ENCODE data around the gene PRRT3. TPM values are rescaled to one million over a fixed set of nuclear protein-coding genes. Genes with fewer than 3 reads are reported as not detected.
A peak's percentile ranks its signal among the peaks of the same experiment; 100 is the strongest.

The PRRT3 gene
- total and polyA plus RNA-seq, 2 of the 13 experiments (the other 11 are each of a cell fraction or from before 2014, with no cell fraction given) = 0.22 to 0.44 TPM

GRCh38 chr3:9947025-9947995 lies 4.9 kb downstream of the PRRT3 start (continued):
- TF ChIP-seq ZBTB3 (CRISPR knock-in tag; IDR thresholded peaks at IDR 0.05; ENCODE audit: borderline replicate concordance, low read depth) (peak; percentile 45; the same call in 1 of the 2 replicates), ZFP91 (CRISPR knock-in tag; IDR thresholded peaks at IDR 0.05; ENCODE audit: borderline replicate concordance) (peak; percentile 58), GATAD2A (CRISPR knock-in tag; IDR thresholded peaks at IDR 0.05) (no peak), AKAP8 (CRISPR knock-in tag; IDR thresholded peaks at IDR 0.05) (0 out of 2 replicates have a peak, but pooled peaks have one; percentile 55), CBX1 (IDR thresholded peaks at IDR 0.05; ENCODE audit: low read depth) (peak; percentile 86), REPIN1 (CRISPR knock-in tag; IDR thresholded peaks at IDR 0.05; ENCODE audit: borderline replicate concordance, low read depth) (peak; percentile 42), ZNF678 (CRISPR knock-in tag; IDR thresholded peaks at IDR 0.05) (no peak), CERS6 (CRISPR knock-in tag; IDR thresholded peaks at IDR 0.05) (0 out of 2 replicates have a peak, but pooled peaks have one; percentile 74), ZNF484 (CRISPR knock-in tag; IDR thresholded peaks at IDR 0.05; ENCODE audit: borderline replicate concordance, low read depth) (0 out of 2 replicates have a peak, but pooled peaks have one; percentile 47), ARHGAP35 (CRISPR knock-in tag; IDR thresholded peaks at IDR 0.05; ENCODE audit: borderline replicate concordance) (no peak), PHF5A (CRISPR knock-in tag; IDR thresholded peaks at IDR 0.05; ENCODE audit: low read depth, unreplicated experiment) (no peak), MYNN (CRISPR knock-in tag; IDR thresholded peaks at IDR 0.05; ENCODE audit: low read depth) (peak; percentile 50; the same call in 1 of the 2 replicates), KDM5A (IDR thresholded peaks at IDR 0.05; ENCODE audit: borderline replicate concordance, low read length) (no peak), SMAD1 (CRISPR knock-in tag; IDR thresholded peaks at IDR 0.05; ENCODE audit: borderline replicate concordance, low read depth) (no peak), ZNF318 (CRISPR knock-in tag; IDR thresholded peaks at IDR 0.05) (peak; percentile 87), THYN1 (CRISPR knock-in tag; IDR thresholded peaks at IDR 0.05; ENCODE audit: borderline replicate concordance, low read depth) (no peak), SATB2 (CRISPR knock-in tag; IDR thresholded peaks at IDR 0.05) (peak; percentile 85; the same call in 1 of the 2 replicates)

Measured in HepG2 (cell line).